GM23248 (cell line): ENCODE measurements around the gene TMEM217.

Experiments used
- EZH2 ChIP-seq: fragments of 200-600 bp; sonication (generic); IDR thresholded peaks from 2 replicates; pipeline ENCODE4 v1.6.1; 2018; ENCODE audit warnings: antibody characterized with exemption, mild to moderate bottlenecking; ENCODE audit not compliant: insufficient read depth, poor library complexity, severe bottlenecking
- EZH2phosphoT487 ChIP-seq: fragments of 200-600 bp; sonication (generic); IDR thresholded peaks from 2 replicates; pipeline ENCODE4 v1.6.1; 2018; ENCODE audit warnings: antibody characterized with exemption, moderate library complexity, mild to moderate bottlenecking, low read depth; ENCODE audit not compliant: insufficient read depth

- no peak for TF ChIP-seq EZH2
- TF ChIP-seq EZH2phosphoT487 = no peak
These were observed 4.6 kb upstream of the TMEM217 start for GRCh38 chr6:37262446-37263026.
